IMR-90 (cell line): ENCODE data around the gene BRI3BP. TPM values are rescaled to one million over a fixed set of nuclear protein-coding genes. Genes with fewer than 3 reads are reported as not detected.

Experiments used
- ATAC-seq: fragments of 200-7000 bp; cut with Tn5 transposase; 2 replicates; pipeline ENCODE4 v1.9.1; 2020; ENCODE audit warnings: low read depth, mild to moderate bottlenecking, moderate library complexity
- BruUV-seq: library from RNA; stranded (reverse); fragments of 400-500 nt; replicated peaks from 2 replicates; lab custom pipeline; 2021; lab: Mats Ljungman, UMichigan
- CTCF ChIA-PET: fragments of 300-600 bp; formaldehyde crosslinking; extraction: SDS; loops from one replicate; lab custom pipeline; 2021; ENCODE audit warnings: antibody characterized with exemption; lab: Yijun Ruan, JAX
- POLR2A ChIA-PET: fragments of 300-600 bp; sonication (Branson Sonifier 250); formaldehyde crosslinking; loops from one replicate; lab custom pipeline; 2022; ENCODE audit warnings: antibody characterized with exemption; ENCODE audit not compliant: unreplicated experiment; lab: Charles Lee
- DNase-seq: peaks from one replicate; pipeline ENCODE4 v3.0.0; 2013
- H2AFZ ChIP-seq: replicated peaks from 2 replicates; pipeline ENCODE3; 2013; ENCODE audit warnings: low read length, mild to moderate bottlenecking; ENCODE audit not compliant: poor library complexity
- H2AK5ac ChIP-seq: 2 replicates; pipeline ENCODE4 v1.6.1; 2013; ENCODE audit warnings: low read depth, low read length, inconsistent platforms
- H2AK9ac ChIP-seq: replicated peaks from 2 replicates; pipeline ENCODE3; 2013; ENCODE audit warnings: mild to moderate bottlenecking, low read depth, low read length, moderate library complexity; ENCODE audit not compliant: poor library complexity
- H2BK120ac ChIP-seq: 2 replicates; pipeline ENCODE4 v1.6.1; 2013; ENCODE audit warnings: low read depth, low read length, inconsistent platforms
- H2BK15ac ChIP-seq: 3 replicates; pipeline ENCODE4 v1.6.1; 2013; ENCODE audit warnings: low read depth, low read length, inconsistent platforms
- H2BK20ac ChIP-seq: 2 replicates; pipeline ENCODE4 v1.6.1; 2013; ENCODE audit warnings: low read depth, mild to moderate bottlenecking, inconsistent platforms, low read length, moderate library complexity
- H2BK5ac ChIP-seq: 2 replicates; pipeline ENCODE4 v1.6.1; 2013; ENCODE audit warnings: mild to moderate bottlenecking, low read depth, low read length, inconsistent platforms; ENCODE audit not compliant: poor library complexity, severe bottlenecking
- H3K14ac ChIP-seq: replicated peaks from 2 replicates; pipeline ENCODE4 v1.6.1; 2013; ENCODE audit warnings: low read depth, low read length, inconsistent platforms
- H3K18ac ChIP-seq: 2 replicates; pipeline ENCODE4 v1.6.1; 2013; ENCODE audit warnings: low read depth, low read length, control low read depth
- H3K23ac ChIP-seq: 2 replicates; pipeline ENCODE4 v1.6.1; 2013; ENCODE audit warnings: low read depth, low read length, inconsistent platforms
- H3K27ac ChIP-seq: 2 replicates; pipeline ENCODE4 v1.5.1; 2013; ENCODE audit warnings: mild to moderate bottlenecking, control low read depth, low read length; ENCODE audit not compliant: insufficient read depth
- H3K27me3 ChIP-seq: 2 replicates; pipeline ENCODE4 v1.6.1; 2013; ENCODE audit warnings: low read length; ENCODE audit not compliant: control insufficient read depth, insufficient read depth
- H3K36me3 ChIP-seq: 2 replicates; pipeline ENCODE4 v1.6.1; 2013; ENCODE audit warnings: low read length, mixed read lengths; ENCODE audit not compliant: control insufficient read depth, insufficient read depth
- H3K4ac ChIP-seq: 2 replicates; pipeline ENCODE4 v1.6.1; 2013; ENCODE audit warnings: low read depth, low read length, inconsistent platforms
- H3K4me1 ChIP-seq: 2 replicates; pipeline ENCODE4 v1.6.1; 2013; ENCODE audit warnings: low read length, mixed read lengths; ENCODE audit not compliant: control insufficient read depth, insufficient read depth
- H3K4me2 ChIP-seq: 2 replicates; pipeline ENCODE4 v1.6.1; 2013; ENCODE audit warnings: low read depth, mild to moderate bottlenecking, control low read depth, low read length, moderate library complexity
- H3K4me3 ChIP-seq: 2 replicates; pipeline ENCODE4 v1.5.1; 2013; ENCODE audit warnings: low read depth, mild to moderate bottlenecking, control low read depth, low read length, moderate library complexity; ENCODE audit not compliant: insufficient read depth
- H3K56ac ChIP-seq: 2 replicates; pipeline ENCODE4 v1.6.1; 2013; ENCODE audit warnings: low read length, inconsistent platforms; ENCODE audit not compliant: insufficient read depth; ENCODE audit errors: extremely low read depth
- H3K79me1 ChIP-seq, 2 experiments: 2 replicates each; pipeline ENCODE4 v1.6.1; 2013; ENCODE audit warnings: low read length in 2 of 2, inconsistent platforms in 1 of 2, low read depth in 1 of 2
- H3K9ac ChIP-seq: 2 replicates; pipeline ENCODE4 v1.6.1; 2013; ENCODE audit warnings: low read depth, low read length, control low read depth
- H3K9me1 ChIP-seq: 2 replicates; pipeline ENCODE4 v1.6.1; 2013; ENCODE audit warnings: low read length, inconsistent platforms; ENCODE audit not compliant: insufficient read depth
- H3K9me3 ChIP-seq: 2 replicates; pipeline ENCODE4 v1.6.1; 2013; ENCODE audit warnings: low read length; ENCODE audit not compliant: control insufficient read depth, insufficient read depth
- H4K20me1 ChIP-seq: 2 replicates; pipeline ENCODE4 v1.6.1; 2013; ENCODE audit warnings: low read length, inconsistent platforms; ENCODE audit not compliant: insufficient read depth
- H4K5ac ChIP-seq: 2 replicates; pipeline ENCODE4 v1.6.1; 2013; ENCODE audit warnings: mild to moderate bottlenecking, low read depth, low read length, control low read depth
- H4K8ac ChIP-seq, 2 experiments: 2 replicates each; pipeline ENCODE4 v1.6.1; 2013; ENCODE audit warnings: low read depth in 2 of 2, low read length in 2 of 2, control low read depth in 1 of 2, inconsistent platforms in 1 of 2
- H4K91ac ChIP-seq: 2 replicates; pipeline ENCODE4 v1.6.1; 2013; ENCODE audit warnings: low read depth, low read length, inconsistent platforms; ENCODE audit not compliant: insufficient read depth
- BHLHE40 ChIP-seq: fragments of 150-350 bp; IDR thresholded peaks from 2 replicates; pipeline ENCODE4 v1.6.1; 2016; ENCODE audit warnings: mild to moderate bottlenecking, low read depth, low read length
- CEBPB ChIP-seq: IDR thresholded peaks from 2 replicates; pipeline ENCODE4 v1.6.1; 2012; ENCODE audit warnings: low read depth, low read length, improper control_type of control experiment
- CHD1 ChIP-seq: IDR thresholded peaks from 2 replicates; pipeline ENCODE4 v1.6.1; 2012; ENCODE audit warnings: low read depth, low read length, improper control_type of control experiment
- FOS ChIP-seq: fragments of 150-350 bp; IDR thresholded peaks from 2 replicates; pipeline ENCODE4 v1.6.1; 2016; ENCODE audit warnings: low read depth, low read length
- MAFK ChIP-seq: IDR thresholded peaks from 2 replicates; pipeline ENCODE4 v1.6.1; 2012; ENCODE audit warnings: low read depth, low read length, improper control_type of control experiment
- MAZ ChIP-seq: IDR thresholded peaks from 2 replicates; pipeline ENCODE4 v1.6.1; 2012; ENCODE audit warnings: low read depth, mild to moderate bottlenecking, low read length, improper control_type of control experiment, moderate library complexity, borderline replicate concordance
- MXI1 ChIP-seq: IDR thresholded peaks from 2 replicates; pipeline ENCODE4 v1.6.1; 2012; ENCODE audit warnings: low read depth, mild to moderate bottlenecking, low read length, moderate library complexity, borderline replicate concordance
- NFE2L2 ChIP-seq: fragments of 150-350 bp; IDR thresholded peaks from 2 replicates; pipeline ENCODE4 v1.6.1; 2016; ENCODE audit warnings: low read depth, mild to moderate bottlenecking, low read length
- POLR2A ChIP-seq: IDR thresholded peaks from 2 replicates; pipeline ENCODE4 v1.6.1; 2012; ENCODE audit warnings: mild to moderate bottlenecking, low read depth, low read length
- RAD21 ChIP-seq: IDR thresholded peaks from 2 replicates; pipeline ENCODE4 v1.6.1; 2012; ENCODE audit warnings: low read length, improper control_type of control experiment
- RCOR1 ChIP-seq: IDR thresholded peaks from 2 replicates; pipeline ENCODE4 v1.6.1; 2012; ENCODE audit warnings: mild to moderate bottlenecking, low read length, improper control_type of control experiment; ENCODE audit not compliant: insufficient replicate concordance
- RFX5 ChIP-seq: IDR thresholded peaks from 2 replicates; pipeline ENCODE4 v1.8.0; 2012; ENCODE audit warnings: low read depth, mild to moderate bottlenecking, low read length, moderate library complexity
- SMC3 ChIP-seq: fragments of 150-350 bp; IDR thresholded peaks from 2 replicates; pipeline ENCODE4 v1.6.1; 2016; ENCODE audit warnings: low read depth, mild to moderate bottlenecking, antibody characterized with exemption, low read length, moderate library complexity
- WGBS, 2 experiments: methylation state at CpG; one replicate each; pipeline versions ENCODE4 v1.1.5 to v1.1.7; 2013; ENCODE audit warnings: missing lambda C conversion rate in 2 of 2; ENCODE audit not compliant: insufficient read length in 1 of 2; ENCODE audit errors: extremely low coverage in 2 of 2; 5-methylcytosine and 5-hydroxymethylcytosine counted together
- dilution Hi-C: fragments of 300-500 bp; cut with HindIII; formaldehyde crosslinking; loops from one replicate; pipeline ENCODE4 v1.14.3; 2018; ENCODE audit warnings: low sequenced_read_pairs; ENCODE audit not compliant: unreplicated experiment
- in situ Hi-C: fragments of 300-500 bp; cut with MboI; formaldehyde crosslinking; loops from 3 replicates; pipeline ENCODE4 v1.14.3; 2019; ENCODE audit warnings: low sequenced_read_pairs, inconsistent platforms, mixed read lengths
- intact Hi-C: fragments of 100-400 bp; cut with micrococcal nuclease; formaldehyde crosslinking; loops from 2 replicates; pipeline ENCODE4 v1.10.0; 2022
- polyA plus RNA-seq, 3 experiments: library from polyadenylated mRNA; depleted of rRNA; stranded (reverse); fragments of >200 nt; gene quantifications; 2 replicates each; pipeline ENCODE4 v1.2.3, GENCODE V29; 2012; ENCODE audit warnings: low replicate concordance in 1 of 3
- total RNA-seq: library from RNA; depleted of rRNA; stranded (reverse); fragments of >200 nt; gene quantifications from 2 replicates; pipeline ENCODE4 v1.2.3, GENCODE V29; 2012
- TF ChIP-seq, protein P1 (sequence below): fragments of 150-350 bp; IDR thresholded peaks from 2 replicates; pipeline ENCODE4 v1.6.1; 2016; ENCODE audit warnings: low read depth, mild to moderate bottlenecking, low read length, moderate library complexity, borderline replicate concordance
- TF ChIP-seq, protein P2 (sequence below): fragments of 150-350 bp; IDR thresholded peaks from 2 replicates; pipeline ENCODE4 v1.6.1; 2017; ENCODE audit warnings: mild to moderate bottlenecking, antibody characterized with exemption, low read length, low read depth
- TF ChIP-seq, protein P3 (sequence below): conservative IDR thresholded peaks from 2 replicates; pipeline ENCODE4 v1.5.1; 2012; ENCODE audit warnings: mild to moderate bottlenecking, low read depth, low read length, improper control_type of control experiment

BRI3BP gene
- total and polyA plus RNA-seq, 2 of the 4 experiments (the other 2 are of a cell fraction): 2.5 to 2.8 TPM

DNA sequence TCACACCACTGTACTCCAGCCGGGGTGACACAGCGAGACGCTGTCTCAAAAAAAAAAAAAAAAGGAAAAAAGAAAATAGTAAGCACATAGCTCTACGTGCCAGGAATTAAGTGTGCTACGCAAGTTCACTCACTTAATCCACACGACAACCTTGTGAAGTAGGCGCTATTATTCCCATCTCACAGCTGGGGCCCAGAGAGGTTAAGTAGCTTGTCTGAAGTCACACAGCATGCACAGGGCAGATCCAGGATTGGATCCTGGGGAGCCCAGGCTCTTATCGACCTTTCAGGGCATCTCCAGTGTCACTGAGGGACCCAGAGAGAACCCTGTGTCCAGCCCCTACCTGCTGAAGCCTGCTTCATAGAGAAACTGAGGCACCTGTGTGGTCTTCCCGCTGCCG, 16.4 kb upstream of the BRI3BP start:
- Histone ChIP-seq H3K4me2 (no peak overlapping the region), H2AK5ac (no peak overlapping the region), H2BK15ac (no peak overlapping the region), H2AFZ (no peak overlapping the region), H2BK20ac (no peak overlapping the region), H3K4ac (no peak overlapping the region), H4K5ac (no peak overlapping the region), H3K79me1 (peaks cover 3 to 16% of the 10 kb centered on the region in 2 experiments; a peak in 3 of 4 replicates), H2AK9ac (no peak overlapping the region), H4K8ac (no peak overlapping the region), H3K9me3 (no peaks in the 10 kb centered on the region), H3K9me1 (peaks cover 7% of the 10 kb centered on the region; the same call in 1 of the 2 replicates), H3K14ac (no peak overlapping the region), H2BK5ac (no peak overlapping the region), H3K23ac (no peak overlapping the region), H4K91ac (no peak overlapping the region), H3K18ac (no peak overlapping the region), H3K4me3 (no peak overlapping the region), H2BK120ac (no peak overlapping the region), H3K27me3 (no peaks in the 10 kb centered on the region), H4K20me1 (peaks cover 8% of the 10 kb centered on the region; the same call in 1 of the 2 replicates), H3K9ac (no peak overlapping the region), H3K27ac (no peak overlapping the region), H3K56ac (no peak overlapping the region), H3K4me1 (0 out of 2 replicates have a peak, but pooled peaks cover 2% of the 10 kb centered on the region), H3K36me3 (peaks cover 61% of the 10 kb centered on the region)
- CTCF ChIA-PET: no interaction called here
- in situ Hi-C loops: no loop called here
- dilution Hi-C loops: no loop called here
- ATAC-seq (no peak), DNase-seq (no peak)
- POLR2A ChIA-PET: no interaction called here
- WGBS, 2 experiments: 80% methylated on average over 1 of the region's 10 CpGs; no CpG with 5 or more reads in 1 of the 2 experiments
- BruUV-seq: no TSS peak
- TF ChIP-seq RAD21 (no peak), RCOR1 (no peak), MAZ (no peak), BHLHE40 (no peak), CHD1 (no peak), FOS (no peak), NFE2L2 (no peak), SMC3 (no peak), MAFK (no peak), RFX5 (no peak), POLR2A (no peak), MXI1 (no peak), CEBPB (no peak)
- TF ChIP-seq, protein P1, sequence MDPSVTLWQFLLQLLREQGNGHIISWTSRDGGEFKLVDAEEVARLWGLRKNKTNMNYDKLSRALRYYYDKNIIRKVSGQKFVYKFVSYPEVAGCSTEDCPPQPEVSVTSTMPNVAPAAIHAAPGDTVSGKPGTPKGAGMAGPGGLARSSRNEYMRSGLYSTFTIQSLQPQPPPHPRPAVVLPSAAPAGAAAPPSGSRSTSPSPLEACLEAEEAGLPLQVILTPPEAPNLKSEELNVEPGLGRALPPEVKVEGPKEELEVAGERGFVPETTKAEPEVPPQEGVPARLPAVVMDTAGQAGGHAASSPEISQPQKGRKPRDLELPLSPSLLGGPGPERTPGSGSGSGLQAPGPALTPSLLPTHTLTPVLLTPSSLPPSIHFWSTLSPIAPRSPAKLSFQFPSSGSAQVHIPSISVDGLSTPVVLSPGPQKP: no peak
- TF ChIP-seq, protein P2, sequence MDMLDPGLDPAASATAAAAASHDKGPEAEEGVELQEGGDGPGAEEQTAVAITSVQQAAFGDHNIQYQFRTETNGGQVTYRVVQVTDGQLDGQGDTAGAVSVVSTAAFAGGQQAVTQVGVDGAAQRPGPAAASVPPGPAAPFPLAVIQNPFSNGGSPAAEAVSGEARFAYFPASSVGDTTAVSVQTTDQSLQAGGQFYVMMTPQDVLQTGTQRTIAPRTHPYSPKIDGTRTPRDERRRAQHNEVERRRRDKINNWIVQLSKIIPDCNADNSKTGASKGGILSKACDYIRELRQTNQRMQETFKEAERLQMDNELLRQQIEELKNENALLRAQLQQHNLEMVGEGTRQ: no peak
- TF ChIP-seq, protein P3, sequence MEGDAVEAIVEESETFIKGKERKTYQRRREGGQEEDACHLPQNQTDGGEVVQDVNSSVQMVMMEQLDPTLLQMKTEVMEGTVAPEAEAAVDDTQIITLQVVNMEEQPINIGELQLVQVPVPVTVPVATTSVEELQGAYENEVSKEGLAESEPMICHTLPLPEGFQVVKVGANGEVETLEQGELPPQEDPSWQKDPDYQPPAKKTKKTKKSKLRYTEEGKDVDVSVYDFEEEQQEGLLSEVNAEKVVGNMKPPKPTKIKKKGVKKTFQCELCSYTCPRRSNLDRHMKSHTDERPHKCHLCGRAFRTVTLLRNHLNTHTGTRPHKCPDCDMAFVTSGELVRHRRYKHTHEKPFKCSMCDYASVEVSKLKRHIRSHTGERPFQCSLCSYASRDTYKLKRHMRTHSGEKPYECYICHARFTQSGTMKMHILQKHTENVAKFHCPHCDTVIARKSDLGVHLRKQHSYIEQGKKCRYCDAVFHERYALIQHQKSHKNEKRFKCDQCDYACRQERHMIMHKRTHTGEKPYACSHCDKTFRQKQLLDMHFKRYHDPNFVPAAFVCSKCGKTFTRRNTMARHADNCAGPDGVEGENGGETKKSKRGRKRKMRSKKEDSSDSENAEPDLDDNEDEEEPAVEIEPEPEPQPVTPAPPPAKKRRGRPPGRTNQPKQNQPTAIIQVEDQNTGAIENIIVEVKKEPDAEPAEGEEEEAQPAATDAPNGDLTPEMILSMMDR: no peak
- intact Hi-C loops: no loop called here
